WTC11 (cell line): ENCODE results near the gene PPFIBP2.

Experiments used
- JUN ChIP-seq: sonication (generic); formaldehyde crosslinking; IDR thresholded peaks from 2 replicates; pipeline ENCODE4 v1.8.0; 2023; ENCODE audit warnings: mild to moderate bottlenecking, missing genetic modification reagents
- MYBL2 ChIP-seq: sonication (generic); formaldehyde crosslinking; IDR thresholded peaks from 2 replicates; pipeline ENCODE4 v1.8.1; 2023; ENCODE audit warnings: mild to moderate bottlenecking, moderate library complexity, missing genetic modification reagents
- TF ChIP-seq, protein P1 (sequence below): sonication (generic); formaldehyde crosslinking; IDR thresholded peaks from 2 replicates; pipeline ENCODE4 v1.8.1; 2023; ENCODE audit warnings: mild to moderate bottlenecking, missing genetic modification reagents

- TF ChIP-seq, protein P1, sequence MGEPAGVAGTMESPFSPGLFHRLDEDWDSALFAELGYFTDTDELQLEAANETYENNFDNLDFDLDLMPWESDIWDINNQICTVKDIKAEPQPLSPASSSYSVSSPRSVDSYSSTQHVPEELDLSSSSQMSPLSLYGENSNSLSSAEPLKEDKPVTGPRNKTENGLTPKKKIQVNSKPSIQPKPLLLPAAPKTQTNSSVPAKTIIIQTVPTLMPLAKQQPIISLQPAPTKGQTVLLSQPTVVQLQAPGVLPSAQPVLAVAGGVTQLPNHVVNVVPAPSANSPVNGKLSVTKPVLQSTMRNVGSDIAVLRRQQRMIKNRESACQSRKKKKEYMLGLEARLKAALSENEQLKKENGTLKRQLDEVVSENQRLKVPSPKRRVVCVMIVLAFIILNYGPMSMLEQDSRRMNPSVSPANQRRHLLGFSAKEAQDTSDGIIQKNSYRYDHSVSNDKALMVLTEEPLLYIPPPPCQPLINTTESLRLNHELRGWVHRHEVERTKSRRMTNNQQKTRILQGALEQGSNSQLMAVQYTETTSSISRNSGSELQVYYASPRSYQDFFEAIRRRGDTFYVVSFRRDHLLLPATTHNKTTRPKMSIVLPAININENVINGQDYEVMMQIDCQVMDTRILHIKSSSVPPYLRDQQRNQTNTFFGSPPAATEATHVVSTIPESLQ (CRISPR knock-in tag) = no peak
- TF ChIP-seq JUN = no peak
- TF ChIP-seq MYBL2 (CRISPR knock-in tag) = no peak
Measured at GRCh38 chr11:7687386-7687785, 173.6 kb downstream of the PPFIBP2 start.
